PC-3 (cell line): ENCODE measurements around the gene TAS2R46. TPM values are rescaled to one million over a fixed set of nuclear protein-coding genes. Genes with fewer than 3 reads are reported as not detected.

Experiments used
- ATAC-seq: fragments of 200-7000 bp; cut with Tn5 transposase; 2 replicates; pipeline ENCODE4 v1.9.1; 2020; ENCODE audit warnings: mild to moderate bottlenecking, moderate library complexity
- BruUV-seq: library from RNA; stranded (reverse); fragments of 400-500 nt; replicated peaks from 2 replicates; lab custom pipeline; 2021; lab: Mats Ljungman, UMichigan
- CTCF ChIA-PET: fragments of 300-600 bp; sonication (Branson Sonifier 250); formaldehyde crosslinking; loops from one replicate; lab custom pipeline; 2022; ENCODE audit warnings: antibody characterized with exemption; lab: Charles Lee
- POLR2A ChIA-PET: fragments of 300-600 bp; sonication (Branson Sonifier 250); formaldehyde crosslinking; loops from one replicate; lab custom pipeline; 2022; ENCODE audit warnings: antibody characterized with exemption; ENCODE audit not compliant: unreplicated experiment; lab: Charles Lee
- DNase-seq: peaks from one replicate; pipeline ENCODE4 v3.0.0-alpha.2; 2015
- H2AFZ ChIP-seq: fragments of 300-600 bp; sonication (generic); 2 replicates; pipeline ENCODE4 v1.6.0; 2016; ENCODE audit warnings: antibody characterized with exemption, low read length
- H3F3A ChIP-seq: fragments of 300-600 bp; sonication (generic); one replicate; pipeline ENCODE4 v1.6.0; 2017; ENCODE audit warnings: antibody characterized with exemption, low read length, control low read depth, mild to moderate bottlenecking; ENCODE audit not compliant: unreplicated experiment
- H3K27ac ChIP-seq: fragments of 300-600 bp; sonication (generic); 2 replicates; pipeline ENCODE4 v1.5.1; 2016; ENCODE audit warnings: mild to moderate bottlenecking, low read length
- H3K27me3 ChIP-seq: fragments of 300-600 bp; sonication (generic); 2 replicates; pipeline ENCODE4 v1.6.1; 2016; ENCODE audit warnings: low read length, mixed read lengths
- H3K36me3 ChIP-seq: fragments of 300-600 bp; sonication (generic); 2 replicates; pipeline ENCODE4 v1.6.1; 2016; ENCODE audit warnings: low read depth, mixed run types, low read length, mixed read lengths
- H3K4me1 ChIP-seq: fragments of 300-600 bp; sonication (generic); 2 replicates; pipeline ENCODE4 v1.5.1; 2016; ENCODE audit warnings: low read length; ENCODE audit not compliant: insufficient read depth
- H3K4me2 ChIP-seq: fragments of 300-600 bp; sonication (generic); 2 replicates; pipeline ENCODE4 v1.6.0; 2016; ENCODE audit warnings: low read length
- H3K4me3 ChIP-seq: fragments of 300-600 bp; sonication (generic); 2 replicates; pipeline ENCODE4 v1.5.1; 2016; ENCODE audit warnings: mild to moderate bottlenecking, low read length, mixed read lengths
- H3K79me2 ChIP-seq: fragments of 300-600 bp; sonication (generic); 2 replicates; pipeline ENCODE4 v1.6.1; 2017; ENCODE audit warnings: low read length, mixed read lengths
- H3K9ac ChIP-seq: fragments of 300-600 bp; sonication (generic); 2 replicates; pipeline ENCODE4 v1.6.0; 2016; ENCODE audit warnings: mild to moderate bottlenecking, low read length
- H3K9me2 ChIP-seq: fragments of 300-600 bp; sonication (generic); replicated peaks from 2 replicates; pipeline ENCODE4 v1.6.1; 2016; ENCODE audit warnings: mixed run types, low read length, mixed read lengths
- H3K9me3 ChIP-seq: fragments of 300-600 bp; sonication (generic); 2 replicates; pipeline ENCODE4 v1.6.1; 2016; ENCODE audit warnings: low read length, mixed read lengths
- H4K20me1 ChIP-seq: fragments of 300-600 bp; sonication (generic); 2 replicates; pipeline ENCODE4 v1.6.1; 2016; ENCODE audit warnings: low read length, mixed read lengths
- EZH2 ChIP-seq: fragments of 300-600 bp; sonication (generic); IDR thresholded peaks from one replicate; pipeline ENCODE4 v1.6.1; 2017; ENCODE audit warnings: antibody characterized with exemption, mild to moderate bottlenecking, low read length; ENCODE audit not compliant: unreplicated experiment
- EZH2phosphoT487 ChIP-seq: fragments of 300-600 bp; sonication (generic); IDR thresholded peaks from 2 replicates; pipeline ENCODE4 v1.6.1; 2018; ENCODE audit warnings: mild to moderate bottlenecking, antibody characterized with exemption, low read length, borderline replicate concordance
- intact Hi-C: fragments of 100-400 bp; cut with micrococcal nuclease; formaldehyde crosslinking; loops from 2 replicates; pipeline ENCODE4 v1.9.0; 2023
- total RNA-seq: library from RNA; depleted of rRNA; stranded (reverse); fragments of >200 nt; gene quantifications from 2 replicates; pipeline ENCODE4 v1.2.3, GENCODE V29; 2014
- TF ChIP-seq, protein P1 (sequence below): fragments of 300-600 bp; sonication (generic); conservative IDR thresholded peaks from 2 replicates; pipeline ENCODE4 v1.5.1; 2017; ENCODE audit warnings: antibody characterized with exemption, low read depth, mild to moderate bottlenecking, low read length

TAS2R46 gene
- total RNA-seq, 1 experiment from 2014 or later, result 0.36 TPM

DNA sequence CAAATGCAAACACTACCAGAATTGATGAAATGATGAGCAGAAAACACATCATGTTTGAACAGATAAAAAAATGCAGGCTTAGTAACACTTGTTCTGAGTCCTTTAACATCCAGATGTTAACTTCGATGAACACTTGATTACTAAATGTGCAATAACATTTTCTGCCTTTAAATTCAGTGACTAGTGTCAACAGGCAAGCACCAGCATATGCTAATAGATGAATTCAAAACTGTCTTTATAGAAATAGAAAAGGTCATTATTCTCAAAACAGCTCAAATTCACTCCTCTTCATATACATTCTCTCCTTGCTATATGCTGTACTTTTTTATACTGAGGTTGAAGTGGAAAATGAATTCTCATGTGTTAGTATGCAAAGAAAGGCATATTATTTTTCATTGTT, 39.6 kb downstream of the TAS2R46 start, which contains the start of gene TAS2R19:
Gene TAS2R19, minus strand, starts transcription at position 101 of the 400 bp plus-strand sequence. Its CDS starts 49 bp downstream, at position 52.
- ChIA-PET CTCF (no interaction called here), POLR2A (no interaction called here)
- H3K79me2 ChIP-seq, result no peaks in the 10 kb centered on the region
- H3K36me3 ChIP-seq, result no peaks in the 10 kb centered on the region
- H3K27ac ChIP-seq, result no peak within 1 kb of the TSS
- H2AFZ ChIP-seq, result no peak within 1 kb of the TSS
- H3K4me3 ChIP-seq, result no peak within 1 kb of the TSS
- H3K9me3 ChIP-seq, result no peaks in the 10 kb centered on the region
- H3K9me2 ChIP-seq, result no peaks in the 10 kb centered on the region
- no peaks in the 10 kb centered on the region for H3K27me3 ChIP-seq
- TF ChIP-seq, protein P1, sequence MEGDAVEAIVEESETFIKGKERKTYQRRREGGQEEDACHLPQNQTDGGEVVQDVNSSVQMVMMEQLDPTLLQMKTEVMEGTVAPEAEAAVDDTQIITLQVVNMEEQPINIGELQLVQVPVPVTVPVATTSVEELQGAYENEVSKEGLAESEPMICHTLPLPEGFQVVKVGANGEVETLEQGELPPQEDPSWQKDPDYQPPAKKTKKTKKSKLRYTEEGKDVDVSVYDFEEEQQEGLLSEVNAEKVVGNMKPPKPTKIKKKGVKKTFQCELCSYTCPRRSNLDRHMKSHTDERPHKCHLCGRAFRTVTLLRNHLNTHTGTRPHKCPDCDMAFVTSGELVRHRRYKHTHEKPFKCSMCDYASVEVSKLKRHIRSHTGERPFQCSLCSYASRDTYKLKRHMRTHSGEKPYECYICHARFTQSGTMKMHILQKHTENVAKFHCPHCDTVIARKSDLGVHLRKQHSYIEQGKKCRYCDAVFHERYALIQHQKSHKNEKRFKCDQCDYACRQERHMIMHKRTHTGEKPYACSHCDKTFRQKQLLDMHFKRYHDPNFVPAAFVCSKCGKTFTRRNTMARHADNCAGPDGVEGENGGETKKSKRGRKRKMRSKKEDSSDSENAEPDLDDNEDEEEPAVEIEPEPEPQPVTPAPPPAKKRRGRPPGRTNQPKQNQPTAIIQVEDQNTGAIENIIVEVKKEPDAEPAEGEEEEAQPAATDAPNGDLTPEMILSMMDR, result no peak
- no peak for TF ChIP-seq EZH2
- no peak for TF ChIP-seq EZH2phosphoT487
- intact Hi-C loops, result no loop called here
- no TSS peak for BruUV-seq
- no peak within 1 kb of the TSS for H3K4me2 ChIP-seq
- DNase-seq (no peak), ATAC-seq (no peak)
- H3K4me1 ChIP-seq, result no peaks in the 10 kb centered on the region
- H4K20me1 ChIP-seq, result no peaks in the 10 kb centered on the region
- H3F3A ChIP-seq, result no peaks in the 10 kb centered on the region
- no peak within 1 kb of the TSS for H3K9ac ChIP-seq

DNA sequence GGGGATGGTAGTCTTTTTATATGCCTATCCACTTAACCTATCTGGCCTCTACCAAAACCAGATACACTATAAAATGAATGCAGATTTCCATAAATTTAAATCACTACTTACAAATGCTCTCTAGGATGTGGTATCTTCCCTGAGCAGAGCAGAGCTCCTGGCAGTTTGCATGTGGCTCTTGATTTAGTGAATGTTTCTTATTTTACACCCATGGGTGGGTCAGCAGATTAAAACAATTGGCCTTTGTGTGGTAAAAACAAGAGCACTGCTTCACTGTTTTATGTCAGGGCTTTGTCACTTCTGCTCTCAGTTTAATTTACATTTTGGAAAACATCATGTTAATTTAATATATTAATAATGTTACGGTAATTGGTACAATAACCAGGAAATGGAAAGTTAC, 45.2 kb downstream of the TAS2R46 start:
- CTCF ChIA-PET, result no interaction called here
- intact Hi-C loops, result loop anchor here (5.0 kb wide), 1 partner anchor 55 kb away; no protein-coding TSS in a partner anchor
- no TSS peak for BruUV-seq

More for the DNA sequence above, 45.2 kb downstream of the TAS2R46 start:
- H3K79me2 ChIP-seq, result no peaks in the 10 kb centered on the region
- no peak overlapping the region for H3K9ac ChIP-seq
- no peaks in the 10 kb centered on the region for H3K9me3 ChIP-seq
- no peak overlapping the region for H2AFZ ChIP-seq
- H3K36me3 ChIP-seq, result no peaks in the 10 kb centered on the region
- DNase-seq (no peak), ATAC-seq (no peak)
- no peaks in the 10 kb centered on the region for H3F3A ChIP-seq
- TF ChIP-seq EZH2phosphoT487 (no peak), EZH2 (no peak)
- TF ChIP-seq, protein P1, result no peak
- H4K20me1 ChIP-seq, result no peaks in the 10 kb centered on the region
- POLR2A ChIA-PET, result no interaction called here
- H3K9me2 ChIP-seq, result no peaks in the 10 kb centered on the region
- H3K27me3 ChIP-seq, result no peaks in the 10 kb centered on the region
- H3K4me1 ChIP-seq, result no peaks in the 10 kb centered on the region
- H3K27ac ChIP-seq, result no peak overlapping the region
- no peak overlapping the region for H3K4me3 ChIP-seq
- H3K4me2 ChIP-seq, result no peak overlapping the region
